GM21360 (cell line): ENCODE results near the gene CPAMD8.

Source experiments
- ATAC-seq: cut with Tn5 transposase; IDR thresholded peaks from one replicate; pipeline ENCODE4 v1.9.1; 2021; ENCODE audit warnings: mild to moderate bottlenecking, moderate library complexity; ENCODE audit not compliant: unreplicated experiment

The CPAMD8 gene

GRCh38 chr19:17026706-17027534 lies at the start of gene CPAMD8:
CPAMD8 (minus strand) TSS chr19:17026810; CDS start chr19:17026642, 168 bp downstream.
- no peak for ATAC-seq

- no peak for ATAC-seq
Measured at GRCh38 chr19:17075864-17076542, 49.4 kb upstream of the CPAMD8 start.

- ATAC-seq: peak; percentile 78
Measured at GRCh38 chr19:17075035-17075863, 48.6 kb upstream of the CPAMD8 start, which contains the start of the genes HAUS8 and MYO9B. HAUS8 (minus strand) TSS chr19:17075452; CDS start chr19:17075422, 30 bp downstream. MYO9B (plus strand) TSS chr19:17075777; CDS start chr19:17101718, 25,941 bp downstream.

DNA sequence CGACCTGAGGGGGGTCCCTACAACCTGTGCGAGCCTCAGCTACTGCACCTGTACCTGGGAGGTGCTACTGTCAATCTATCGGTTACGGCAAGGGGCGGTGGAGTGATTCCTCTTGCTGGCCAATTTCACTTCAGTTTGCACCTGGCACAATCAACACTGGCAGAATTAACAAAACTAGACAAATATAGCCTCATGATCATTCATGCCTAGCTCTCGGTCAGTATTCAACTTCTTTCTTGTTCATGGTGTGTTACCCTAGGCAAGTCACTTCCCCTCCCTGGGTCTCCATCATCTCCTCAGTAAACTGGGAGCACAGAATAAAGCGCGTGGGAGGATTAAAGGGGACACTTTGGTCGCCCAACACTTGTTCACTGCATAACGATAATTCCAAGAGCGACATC lies 48.0 kb upstream of the CPAMD8 start:
- ATAC-seq: no peak

DNA sequence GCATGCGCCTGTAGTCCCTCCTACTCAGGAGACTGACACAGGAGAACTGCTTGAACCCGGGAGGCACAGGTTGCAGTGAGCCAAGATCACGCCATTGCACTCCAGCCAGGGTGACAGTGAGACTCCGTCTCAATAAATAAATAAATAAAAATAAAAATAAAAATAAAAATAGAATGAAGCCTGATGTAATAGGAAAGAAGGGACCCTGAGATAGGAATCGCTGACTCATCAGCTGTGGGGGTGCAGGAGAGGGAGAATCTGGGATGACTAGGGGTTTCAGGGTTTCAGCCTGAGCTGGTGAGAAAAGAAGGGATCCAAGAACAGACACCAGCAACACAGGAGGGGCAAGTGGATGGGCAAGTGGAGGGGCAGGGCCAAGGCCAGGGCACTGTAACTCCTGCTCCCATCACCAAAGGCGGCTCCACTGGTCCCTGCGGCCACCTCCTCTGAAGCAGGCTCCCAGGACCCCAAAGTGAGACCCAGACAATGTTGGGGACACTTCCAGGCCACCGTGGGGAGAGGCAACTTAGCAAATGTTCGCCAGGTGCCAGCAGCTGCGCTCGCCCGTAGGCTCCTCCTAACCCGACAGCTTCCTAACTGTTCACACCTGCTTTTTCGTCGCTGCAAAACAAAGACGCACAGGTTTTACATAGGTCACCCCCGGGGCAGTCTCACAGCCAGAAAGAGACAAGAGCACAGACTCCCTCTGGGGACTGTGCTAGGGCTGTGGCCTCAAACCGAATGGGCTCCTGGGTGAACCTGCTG lies 47.4 kb upstream of the CPAMD8 start:
- no peak for ATAC-seq

DNA sequence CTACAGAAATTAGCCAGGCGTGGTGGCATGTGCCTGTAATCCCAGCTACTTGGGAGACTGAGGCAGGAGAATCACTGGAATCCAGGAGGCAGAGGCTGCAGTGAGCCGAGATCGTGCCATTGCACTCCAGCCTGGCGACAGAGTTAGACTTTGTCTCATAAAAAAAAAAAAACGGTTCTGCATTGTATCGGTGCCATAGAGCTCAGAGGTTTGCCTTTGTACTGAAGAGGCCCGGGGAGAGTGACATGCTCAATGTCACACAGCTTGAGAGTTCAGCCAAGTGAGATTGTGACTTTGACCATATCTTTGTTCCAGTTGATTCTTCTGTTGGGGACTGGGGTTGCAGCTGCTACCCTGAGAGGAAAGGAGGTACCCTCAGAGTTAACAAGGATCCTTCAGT lies 44.3 kb upstream of the CPAMD8 start:
- ATAC-seq: no peak

- ATAC-seq: no peak
Measured at GRCh38 chr19:17070421-17070820, 43.8 kb upstream of the CPAMD8 start.

GRCh38 chr19:17069193-17069592 lies 42.6 kb upstream of the CPAMD8 start:
- ATAC-seq: no peak

DNA sequence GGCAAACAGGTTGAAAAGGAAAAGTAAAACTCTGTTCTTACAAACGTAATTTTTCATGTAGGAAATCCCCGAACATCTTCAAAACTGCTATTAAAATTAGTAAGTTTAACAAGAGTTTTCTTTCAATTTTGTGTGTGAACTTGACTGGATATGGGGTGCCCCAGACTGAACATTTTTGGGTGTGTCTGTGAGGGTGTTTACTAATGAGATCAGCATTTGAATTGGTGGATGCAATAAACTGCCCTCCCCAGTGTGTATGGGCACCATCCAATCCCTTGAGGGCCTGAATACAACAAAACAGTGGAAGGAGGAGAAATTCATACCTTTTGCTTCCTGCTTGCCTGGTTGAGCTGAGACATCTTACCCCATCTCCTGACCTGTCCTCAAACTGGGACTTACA lies 36.8 kb upstream of the CPAMD8 start:
- ATAC-seq: no peak

DNA sequence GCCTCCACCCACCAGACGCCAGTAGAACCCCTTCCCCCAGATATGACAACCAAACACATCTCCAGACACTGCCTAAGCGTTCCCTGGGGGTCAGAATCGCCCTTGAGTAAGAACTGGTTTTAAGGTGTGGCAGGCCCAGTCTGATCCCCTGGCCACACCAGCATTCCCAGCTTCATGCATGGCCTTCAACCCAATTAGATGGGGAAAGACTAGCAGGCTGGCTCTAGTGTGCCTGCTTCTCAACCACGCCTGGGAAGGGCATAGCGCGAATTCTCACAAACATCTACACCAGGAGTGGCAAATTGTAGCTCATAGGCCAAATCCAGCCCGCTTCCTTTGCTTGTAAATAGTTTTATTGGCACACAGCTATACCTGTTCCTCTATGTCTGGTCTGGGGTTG lies 35.1 kb upstream of the CPAMD8 start:
- no peak for ATAC-seq

DNA sequence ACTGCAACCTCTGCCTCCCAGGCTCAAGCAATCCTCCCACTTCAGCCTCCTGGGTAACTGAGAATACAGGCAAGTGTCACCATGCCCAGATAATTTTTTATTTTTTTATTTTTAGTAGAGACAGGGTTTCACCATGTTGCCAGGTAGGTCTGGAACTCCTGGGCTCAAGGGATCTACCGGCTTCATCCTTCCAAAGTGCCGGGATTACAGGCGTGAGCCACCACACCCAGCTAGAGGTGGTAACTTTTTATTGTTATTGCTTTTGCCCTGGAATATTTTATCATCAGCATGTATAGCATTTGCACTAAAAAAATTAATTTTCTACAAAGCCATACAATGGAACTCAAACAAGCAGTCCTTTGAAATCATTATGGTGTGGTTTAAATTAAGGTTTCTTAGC lies 34.6 kb upstream of the CPAMD8 start:
- ATAC-seq: no peak

DNA sequence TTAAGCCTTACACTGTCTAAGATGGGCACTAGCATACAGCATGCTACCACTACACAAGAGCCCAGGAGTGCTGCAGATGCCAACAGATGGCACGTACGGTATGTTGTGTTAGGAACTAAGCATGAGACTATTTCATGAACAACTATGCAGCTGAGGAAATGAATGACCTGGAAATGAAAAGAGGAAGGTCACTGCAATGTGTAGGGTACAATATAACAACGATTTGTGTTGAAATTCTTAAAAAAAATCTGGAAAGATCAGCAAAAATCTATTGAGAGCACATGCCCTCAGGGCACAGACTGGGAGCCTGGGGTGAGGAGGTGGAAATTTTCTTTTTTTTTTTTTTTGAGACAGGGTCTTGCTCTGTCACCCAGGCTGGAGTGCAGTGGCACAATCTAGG lies 34.2 kb upstream of the CPAMD8 start:
- ATAC-seq: no peak

- ATAC-seq: no peak
Measured at GRCh38 chr19:17058236-17058635, 31.6 kb upstream of the CPAMD8 start.

- no peak for ATAC-seq
Measured at GRCh38 chr19:17055636-17056035, 29.0 kb upstream of the CPAMD8 start.

- no peak for ATAC-seq
Measured at GRCh38 chr19:17054746-17055145, 28.1 kb upstream of the CPAMD8 start.

- no peak for ATAC-seq
Measured at GRCh38 chr19:17052439-17052838, 25.8 kb upstream of the CPAMD8 start.

DNA sequence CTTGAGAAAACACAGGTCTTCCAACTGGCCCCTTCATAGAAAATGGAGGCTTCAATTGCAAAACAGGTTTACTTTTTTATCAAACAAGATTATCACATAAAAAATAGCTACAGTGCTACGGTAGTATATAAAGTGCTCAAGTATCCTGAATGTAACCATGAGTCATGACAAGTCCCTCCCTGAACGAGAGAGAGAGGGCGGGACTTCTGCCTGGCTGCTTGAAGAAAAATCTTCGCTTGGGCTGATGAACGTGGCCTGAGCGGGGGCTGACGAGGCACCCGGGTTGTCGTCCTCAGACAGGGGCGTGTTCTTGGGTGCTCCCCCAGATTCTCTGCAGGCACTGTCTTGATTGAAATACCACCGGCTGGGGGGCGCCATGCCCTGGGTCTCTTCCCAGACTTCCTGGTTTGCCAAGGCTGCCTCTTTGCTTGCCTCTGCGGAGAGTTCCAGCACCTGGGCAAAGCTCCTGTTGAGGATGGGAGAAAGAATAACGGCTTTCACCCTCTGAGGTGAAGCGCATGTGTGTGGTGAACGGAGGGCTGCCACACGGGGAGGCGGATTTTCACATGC lies 23.2 kb upstream of the CPAMD8 start:
- ATAC-seq: no peak

GRCh38 chr19:17048885-17049453 lies 22.4 kb upstream of the CPAMD8 start:
- no peak for ATAC-seq

- ATAC-seq: no peak
Measured at GRCh38 chr19:17045907-17046502, 19.4 kb upstream of the CPAMD8 start.
